Gastrocnemius medialis (tissue), 4 donors: ENCODE results near the gene BTBD16. TPM values are rescaled to one million over a fixed set of nuclear protein-coding genes. Genes with fewer than 3 reads are reported as not detected.

ENCODE experiments used
- ATAC-seq, 2 donors: fragments of 150-250 bp; one replicate each; pipeline ENCODE4 v1.9.1; 2016
- DNase-seq, 2 donors: peaks; one replicate each; pipeline ENCODE4 v3.0.0-alpha.2; 2019
- H3K27ac ChIP-seq, 4 donors: fragments of 200-600 bp; sonication (generic); 1 replicate in 1 of 4; 2 replicates in 3 of 4; pipeline ENCODE4 v1.5.1; 2016 to 2018; ENCODE audit warnings: mild to moderate bottlenecking in 2 of 4, moderate library complexity in 1 of 4
- H3K27me3 ChIP-seq, 3 donors: fragments of 200-600 bp; sonication (generic) in 2 of 3; 1 replicate in 1 of 3; 2 replicates in 2 of 3; pipeline versions ENCODE4 v1.5.1 to v1.6.0; 2016 to 2019; ENCODE audit warnings: mild to moderate bottlenecking in 1 of 3, moderate library complexity in 1 of 3
- H3K36me3 ChIP-seq, 2 donors: fragments of 200-600 bp; sonication (generic) in 1 of 2; one replicate each; pipeline ENCODE4 v1.5.1; 2017 to 2018
- H3K4me1 ChIP-seq, 2 donors: fragments of 200-600 bp; sonication (generic) in 1 of 2; one replicate each; pipeline ENCODE4 v1.5.1; 2016 to 2017; ENCODE audit warnings: mild to moderate bottlenecking in 2 of 2
- H3K4me3 ChIP-seq, 4 donors: fragments of 200-600 bp; sonication (generic) in 3 of 4; 1 replicate in 1 of 4; 2 replicates in 3 of 4; pipeline ENCODE4 v1.5.1; 2016 to 2019; ENCODE audit warnings: mild to moderate bottlenecking in 2 of 4
- H3K9me3 ChIP-seq, 3 donors: fragments of 200-600 bp; sonication (generic) in 2 of 3; 1 replicate in 1 of 3; 2 replicates in 2 of 3; pipeline ENCODE4 v1.5.1; 2016 to 2019
- CTCF ChIP-seq, 5 experiments: fragments of 450-650 bp in 3 of 5; fragments of 200-600 bp in 2 of 5; sonication (generic) in 2 of 5; IDR thresholded peaks in 4 of 5; conservative IDR thresholded peaks in 1 of 5; 1 replicate in 4 of 5; 2 replicates in 1 of 5; pipeline ENCODE4 v1.5.1; 2016 to 2019; ENCODE audit warnings: antibody characterized with exemption in 5 of 5, mild to moderate bottlenecking in 3 of 5, moderate library complexity in 3 of 5
- POLR2A ChIP-seq, 2 donors: fragments of 450-650 bp; IDR thresholded peaks; one replicate each; pipeline ENCODE4 v1.6.1; 2017; ENCODE audit warnings: antibody characterized with exemption in 2 of 2, mild to moderate bottlenecking in 2 of 2, moderate library complexity in 2 of 2
- in situ Hi-C, 4 donors: fragments of 200-750 bp; cut with MboI; loops; one replicate each; pipeline versions ENCODE4 v1.15.0 to v1.8.0; 2017; ENCODE audit warnings: low sequenced_read_pairs in 4 of 4
- intact Hi-C: fragments of 100-400 bp; cut with DNase I; formaldehyde crosslinking; loops from one replicate; pipeline ENCODE4 v1.15.1; 2023; ENCODE audit warnings: low total_unique reads
- total RNA-seq, 4 donors: library from RNA; depleted of rRNA; stranded (reverse); fragments of >200 nt; gene quantifications; one replicate each; pipeline versions ENCODE4 v1.1.0 to v1.2.3, GENCODE V29; 2016

The BTBD16 gene
- total RNA-seq, 4 donors from 2014 or later, result 0.46 to 0.55 TPM; not detected in 2

- intact Hi-C loops, result loop anchor here (2.0 to 10.0 kb wide), 2 partner anchors 229 to 781 kb away; partner anchors contain the start of gene BUB3
- TF ChIP-seq POLR2A (IDR thresholded peaks at IDR 0.05), result no peak
- Histone ChIP-seq H3K4me3 (peak overlapping the region; percentile 58 to 96 (median 64)), H3K9me3 (no peaks in the 10 kb centered on the region), H3K36me3 (no peaks in the 10 kb centered on the region), H3K27me3 (no peaks in the 10 kb centered on the region), H3K27ac (peak overlapping the region; percentile 82 to 99 (median 87)), H3K4me1 (peaks cover 31 to 37% of the 10 kb centered on the region in 2 donors)
- ATAC-seq (peak; percentile 3 to 12), DNase-seq (no peak)
- in situ Hi-C loops, result no loop called here
These were observed 102.6 kb downstream of the BTBD16 start for GRCh38 chr10:122373721-122374120.

GRCh38 chr10:122374237-122374858 is 103.3 kb downstream of the BTBD16 start, which contains the start of gene PLEKHA1:
TSS of gene PLEKHA1 (plus strand) at chr10:122374708. CDS start at chr10:122393201, 18,493 bp downstream.
- peak; percentile 90 to 92 for ATAC-seq
- no peaks in the 10 kb centered on the region for H3K9me3 ChIP-seq
- H3K4me1 ChIP-seq, result peaks cover 31 to 37% of the 10 kb centered on the region in 2 donors
- H3K27me3 ChIP-seq, result no peaks in the 10 kb centered on the region
- TF ChIP-seq POLR2A (IDR thresholded peaks at IDR 0.05) (peak; percentile 95 to 96), CTCF (IDR thresholded peaks at IDR 0.05 in 4 of 5, conservative IDR thresholded peaks at IDR 0.05 in 1 of 5) (no peak)
- H3K36me3 ChIP-seq, result no peaks in the 10 kb centered on the region
- peak; percentile 91 to 94 for DNase-seq
- peak within 1 kb of the TSS; percentile 82 to 99 (median 92) for H3K27ac ChIP-seq
- peak within 1 kb of the TSS; percentile 64 to 96 (median 70) for H3K4me3 ChIP-seq
- in situ Hi-C loops, result no loop called here
- intact Hi-C loops, result loop anchor here (2.0 to 10.0 kb wide), 2 partner anchors 230 to 780 kb away; partner anchors contain the start of gene BUB3

- peak overlapping the region; percentile 64 to 96 (median 70) for H3K4me3 ChIP-seq
- no peaks in the 10 kb centered on the region for H3K36me3 ChIP-seq
- TF ChIP-seq CTCF (IDR thresholded peaks at IDR 0.05 in 4 of 5, conservative IDR thresholded peaks at IDR 0.05 in 1 of 5) (no peak), POLR2A (IDR thresholded peaks at IDR 0.05) (peak in 1 of 2 donors; percentile 4)
- peaks cover 31 to 42% of the 10 kb centered on the region in 2 donors for H3K4me1 ChIP-seq
- no peaks in the 10 kb centered on the region for H3K27me3 ChIP-seq
- intact Hi-C loops, result loop anchor here (2.0 to 10.0 kb wide), 4 partner anchors 87 to 780 kb away; partner anchors contain the start of genes ATE1, BUB3 and HTRA1
- peak overlapping the region; percentile 82 to 99 (median 92) for H3K27ac ChIP-seq
- DNase-seq (peak in 1 of 2 donors; percentile 56), ATAC-seq (peak; percentile 40 to 58)
- in situ Hi-C loops, result no loop called here
- no peaks in the 10 kb centered on the region for H3K9me3 ChIP-seq
These were observed 104.0 kb downstream of the BTBD16 start for GRCh38 chr10:122374859-122375678.

- Histone ChIP-seq H3K36me3 (no peaks in the 10 kb centered on the region), H3K27ac (peak overlapping the region; percentile 82 to 99 (median 92)), H3K4me3 (peak overlapping the region; percentile 64 to 96 (median 70)), H3K27me3 (no peaks in the 10 kb centered on the region), H3K9me3 (no peaks in the 10 kb centered on the region), H3K4me1 (peaks cover 31 to 43% of the 10 kb centered on the region in 2 donors)
- no peak for ATAC-seq
- in situ Hi-C loops (no loop called here), intact Hi-C loops (loop anchor here (2.0 to 10.0 kb wide), 4 partner anchors 87 to 779 kb away; partner anchors contain the start of genes ATE1, BUB3 and HTRA1)
- no peak for DNase-seq
- no peak for TF ChIP-seq POLR2A (IDR thresholded peaks at IDR 0.05)
- no peak for TF ChIP-seq CTCF (IDR thresholded peaks at IDR 0.05 in 4 of 5, conservative IDR thresholded peaks at IDR 0.05 in 1 of 5)
These were observed 104.6 kb downstream of the BTBD16 start for GRCh38 chr10:122375679-122376160.
